ENCODE measurements around the gene PNPLA2.

PNPLA2 gene

DNA sequence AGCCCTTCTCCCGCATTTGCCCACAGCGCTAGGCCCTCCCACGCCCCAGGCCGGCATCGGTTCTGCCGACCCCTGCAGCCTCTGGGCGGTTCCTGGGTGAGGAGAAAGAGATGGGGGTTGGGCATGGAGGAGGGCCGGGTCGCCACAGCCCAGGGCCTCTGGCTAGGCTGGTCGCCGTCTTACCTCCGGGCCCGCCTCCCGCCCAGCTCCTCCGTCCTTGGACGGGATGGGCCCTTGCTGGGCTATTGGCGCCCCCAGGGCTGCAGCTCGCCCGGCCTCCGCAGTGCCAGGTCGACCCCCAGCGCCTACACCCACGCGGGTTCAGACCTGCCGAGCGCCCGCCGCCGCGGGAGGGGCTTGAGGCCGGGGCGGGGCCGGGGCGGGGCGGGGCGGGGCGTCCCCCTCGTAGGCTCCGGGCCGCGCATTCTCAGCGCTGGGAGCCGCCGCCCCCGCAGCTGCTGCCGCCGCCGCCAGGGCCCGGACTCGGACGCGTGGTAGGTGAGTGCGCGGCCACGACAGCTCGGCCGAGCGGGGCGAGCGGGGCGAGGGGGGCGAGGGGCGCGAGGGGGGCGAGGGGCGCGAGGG, 13.9 kb downstream of the PNPLA2 start, which contains the start of gene CD151:
Gene CD151 (plus strand): TSS at position 424 of the 585 bp plus-strand sequence. CDS start 3,118 bp downstream, outside the sequence.
- peak in 1 of 2 donors; percentile 69 for DNase-seq

DNA sequence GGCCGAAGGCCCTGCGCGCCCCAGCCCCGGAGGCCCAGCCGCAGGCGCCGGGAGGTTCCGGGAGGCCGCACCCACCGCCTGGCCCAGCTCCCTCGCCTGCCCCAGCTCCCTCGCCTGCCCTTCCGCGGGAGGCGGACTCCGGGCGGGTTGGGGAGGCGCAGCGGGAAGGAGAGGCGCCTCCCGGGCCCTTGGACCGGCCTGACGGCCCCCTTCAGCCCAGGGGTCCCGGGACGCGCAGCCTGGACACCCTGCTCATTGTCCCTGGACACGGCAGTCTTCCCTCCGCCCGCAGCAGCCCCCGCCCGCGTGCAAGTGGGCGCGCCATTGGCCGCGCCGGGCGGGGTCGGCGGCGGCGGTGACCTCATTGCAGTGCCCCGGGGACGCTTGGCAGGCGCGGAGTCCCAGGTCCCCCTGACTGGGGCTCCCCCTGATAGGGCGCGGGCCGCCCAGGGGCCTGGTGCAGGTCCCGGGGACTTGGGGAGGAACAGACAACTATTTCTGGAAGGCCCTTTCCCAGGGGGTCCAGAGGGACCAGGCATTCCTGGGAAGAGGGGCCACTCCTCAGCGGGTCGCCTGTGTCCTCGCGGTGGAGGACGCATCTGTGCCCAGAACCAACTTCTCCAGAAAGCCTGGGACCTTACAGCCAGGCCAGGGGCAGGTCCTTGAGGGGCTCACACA, 14.5 kb downstream of the PNPLA2 start:
- DNase-seq: no peak

- DNase-seq: no peak
These were observed 15.2 kb downstream of the PNPLA2 start for GRCh38 chr11:833849-834311.

DNA sequence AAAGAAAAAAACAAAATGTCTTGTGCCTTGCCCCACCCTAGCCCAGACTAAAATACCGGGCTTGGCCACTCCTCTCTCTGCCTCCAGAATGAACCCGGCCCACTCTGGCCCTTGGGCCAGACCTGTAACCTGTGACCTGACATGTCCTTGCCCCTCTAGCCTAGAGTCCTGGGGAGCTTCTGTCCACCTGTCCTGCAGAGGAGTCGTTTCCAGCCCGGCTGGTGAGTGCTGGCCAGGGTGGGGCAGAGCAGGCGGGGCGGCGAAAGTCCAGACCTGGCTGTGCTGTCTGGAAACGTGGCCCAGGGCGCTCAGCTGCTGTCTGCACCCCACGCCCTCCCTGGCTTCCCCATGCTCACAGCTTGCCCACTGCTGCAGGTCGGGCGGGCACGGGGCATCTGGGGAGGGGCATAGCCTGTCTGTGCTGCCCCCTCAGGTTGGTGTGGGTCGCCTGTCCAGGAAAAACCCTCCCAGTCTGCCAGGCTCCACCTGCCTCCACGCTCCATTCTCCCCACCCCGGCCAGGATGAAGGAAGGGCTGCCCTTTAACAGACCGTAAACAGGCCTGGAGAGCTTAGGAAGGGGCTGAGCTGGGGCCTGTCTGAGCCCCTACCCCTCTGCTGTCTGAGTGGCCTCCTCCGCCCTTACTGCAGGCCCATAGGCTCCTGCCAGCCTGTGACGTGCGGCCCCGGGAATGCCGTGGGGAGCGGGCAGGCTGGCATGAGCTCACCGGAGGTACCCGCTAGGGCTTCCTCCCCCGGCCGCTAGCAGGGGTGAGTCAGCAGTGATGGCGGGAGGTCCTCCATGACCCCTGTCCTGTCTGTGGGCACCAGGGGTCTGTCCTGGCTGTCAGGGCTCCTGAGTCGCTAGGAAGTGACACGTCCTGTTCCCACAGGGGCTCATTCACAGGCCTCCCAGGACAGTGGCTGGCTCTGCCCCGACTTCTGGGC, 15.9 kb downstream of the PNPLA2 start:
- DNase-seq: no peak

GRCh38 chr11:836274-836673, 17.6 kb downstream of the PNPLA2 start:
- DNase-seq: no peak

DNA sequence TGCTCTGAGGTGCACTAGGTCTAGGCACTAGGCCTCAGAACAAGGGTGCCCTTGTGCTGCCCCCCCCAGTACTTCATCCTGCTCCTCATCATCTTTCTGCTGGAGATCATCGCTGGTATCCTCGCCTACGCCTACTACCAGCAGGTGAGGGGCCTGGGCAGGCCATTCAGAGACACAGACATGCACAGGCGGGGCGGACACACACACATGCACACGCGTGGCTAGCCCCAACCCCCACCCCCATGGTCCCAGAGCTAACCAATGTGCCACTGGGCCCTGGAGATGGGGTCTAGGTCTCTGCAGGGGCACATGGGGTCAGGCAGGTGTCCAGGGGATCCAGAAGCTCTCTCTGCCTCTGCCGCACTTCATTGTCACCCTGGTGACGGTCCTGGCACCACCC, 18.0 kb downstream of the PNPLA2 start:
- DNase-seq: no peak

- no peak for DNase-seq
These were observed 18.7 kb downstream of the PNPLA2 start for GRCh38 chr11:837189-837989.

DNA sequence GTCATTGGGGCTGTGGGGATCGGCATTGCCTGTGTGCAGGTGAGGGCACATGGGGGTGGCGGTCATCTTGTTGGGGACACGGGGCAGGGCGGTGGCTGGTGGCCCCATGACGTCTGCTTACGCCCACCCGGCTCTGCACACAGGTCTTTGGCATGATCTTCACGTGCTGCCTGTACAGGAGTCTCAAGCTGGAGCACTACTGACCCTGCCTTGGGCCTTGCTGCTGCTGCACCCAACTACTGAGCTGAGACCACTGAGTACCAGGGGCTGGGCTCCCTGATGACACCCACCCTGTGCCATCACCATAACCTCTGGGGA, 19.2 kb downstream of the PNPLA2 start:
- no peak for DNase-seq

- DNase-seq: no peak
These were observed 19.9 kb downstream of the PNPLA2 start for GRCh38 chr11:838441-839279.

DNA sequence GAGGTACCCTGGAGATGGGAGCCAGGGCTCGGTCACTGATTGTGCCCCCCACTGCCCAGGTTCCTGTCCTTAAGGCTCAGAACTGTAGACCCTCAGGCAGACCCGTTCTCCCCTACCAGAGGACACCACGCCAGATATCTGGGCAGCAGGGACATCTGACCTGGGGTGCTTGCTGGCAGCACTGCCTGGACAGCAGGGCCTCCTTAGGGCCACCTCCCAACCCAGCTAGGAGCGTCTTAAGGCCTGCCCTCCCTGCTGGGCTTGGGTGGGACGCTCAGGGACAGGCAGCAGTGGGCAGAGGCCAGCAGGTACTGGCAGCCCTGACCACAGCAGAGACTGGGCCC, 20.5 kb downstream of the PNPLA2 start:
- DNase-seq: no peak

GRCh38 chr11:839875-840617, 21.3 kb downstream of the PNPLA2 start:
- no peak for DNase-seq

- DNase-seq: no peak
These were observed 23.3 kb downstream of the PNPLA2 start for GRCh38 chr11:841981-842369.

DNA sequence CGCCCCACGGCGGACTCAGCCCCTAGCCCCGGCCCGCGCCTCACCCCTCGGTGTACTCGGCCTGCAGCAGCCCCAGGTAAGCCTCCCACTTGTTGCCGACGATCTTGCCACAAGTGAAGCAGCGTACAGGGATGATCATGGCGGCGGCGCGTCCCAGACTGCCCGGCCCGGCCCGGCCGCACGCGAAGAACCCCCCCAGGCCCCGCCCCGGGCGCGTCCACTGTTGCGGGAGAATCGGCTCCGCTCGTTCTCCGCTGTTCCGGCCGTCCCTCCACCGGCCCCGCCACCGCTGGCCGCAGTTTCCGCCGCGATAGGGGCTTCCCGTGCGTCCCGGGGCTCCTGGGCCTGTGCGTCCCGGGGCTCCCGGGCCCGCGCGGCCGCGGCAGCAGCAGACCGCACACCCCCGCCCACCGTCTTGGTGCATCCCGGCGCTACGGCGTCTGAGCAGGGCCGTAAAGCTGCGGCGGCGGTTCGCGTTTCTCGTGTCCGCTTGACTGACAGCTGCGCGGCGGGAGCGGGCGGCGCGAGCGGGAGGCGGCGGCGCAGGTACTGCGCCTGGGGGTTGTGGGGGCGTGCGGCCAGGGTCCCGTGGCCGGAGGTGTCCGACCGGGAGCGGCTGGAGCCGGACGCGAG, 23.8 kb downstream of the PNPLA2 start, which contains the start of the genes POLR2L and TSPAN4:
Gene POLR2L (minus strand): TSS at position 160 of the 633 bp plus-strand sequence. CDS start 21 bp downstream, at position 139.
Gene TSPAN4 (plus strand): TSS at position 483 of the 633 bp plus-strand sequence. CDS start 7,453 bp downstream, outside the sequence.
- DNase-seq: peak; percentile 92 to 93

DNA sequence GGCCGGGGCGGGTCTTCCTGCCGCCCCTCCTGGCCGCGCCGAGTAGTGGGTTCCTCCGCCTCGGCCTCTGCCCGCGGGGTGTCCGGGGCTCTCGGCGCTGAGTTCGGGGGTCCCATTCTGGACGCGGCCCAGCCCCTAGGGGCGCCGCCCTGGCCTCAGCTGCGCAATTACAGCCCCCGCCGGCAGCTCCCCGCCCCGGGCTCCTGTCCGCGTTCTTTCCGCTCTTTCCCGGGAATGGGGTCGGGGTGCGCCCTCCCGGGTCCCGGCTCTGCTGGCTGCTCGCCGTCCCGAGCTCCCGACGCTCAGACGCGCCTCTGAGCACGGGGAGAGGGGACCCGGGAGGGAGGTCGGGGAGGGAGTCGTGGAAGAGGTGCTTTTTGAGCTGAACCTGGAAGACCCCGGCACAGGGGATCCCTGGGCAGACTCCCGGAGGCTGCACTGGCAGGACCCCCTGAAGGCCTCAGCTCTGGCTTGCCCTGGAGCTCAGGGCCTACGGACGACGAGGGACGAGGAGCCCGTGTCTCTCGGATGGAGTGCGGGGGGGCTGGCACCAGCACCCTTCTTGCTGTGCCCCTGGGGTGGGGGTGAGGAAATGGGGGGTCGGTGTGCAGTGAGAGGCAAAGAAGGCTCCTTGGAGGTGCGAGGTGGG, 24.5 kb downstream of the PNPLA2 start:
- no peak for DNase-seq

DNA sequence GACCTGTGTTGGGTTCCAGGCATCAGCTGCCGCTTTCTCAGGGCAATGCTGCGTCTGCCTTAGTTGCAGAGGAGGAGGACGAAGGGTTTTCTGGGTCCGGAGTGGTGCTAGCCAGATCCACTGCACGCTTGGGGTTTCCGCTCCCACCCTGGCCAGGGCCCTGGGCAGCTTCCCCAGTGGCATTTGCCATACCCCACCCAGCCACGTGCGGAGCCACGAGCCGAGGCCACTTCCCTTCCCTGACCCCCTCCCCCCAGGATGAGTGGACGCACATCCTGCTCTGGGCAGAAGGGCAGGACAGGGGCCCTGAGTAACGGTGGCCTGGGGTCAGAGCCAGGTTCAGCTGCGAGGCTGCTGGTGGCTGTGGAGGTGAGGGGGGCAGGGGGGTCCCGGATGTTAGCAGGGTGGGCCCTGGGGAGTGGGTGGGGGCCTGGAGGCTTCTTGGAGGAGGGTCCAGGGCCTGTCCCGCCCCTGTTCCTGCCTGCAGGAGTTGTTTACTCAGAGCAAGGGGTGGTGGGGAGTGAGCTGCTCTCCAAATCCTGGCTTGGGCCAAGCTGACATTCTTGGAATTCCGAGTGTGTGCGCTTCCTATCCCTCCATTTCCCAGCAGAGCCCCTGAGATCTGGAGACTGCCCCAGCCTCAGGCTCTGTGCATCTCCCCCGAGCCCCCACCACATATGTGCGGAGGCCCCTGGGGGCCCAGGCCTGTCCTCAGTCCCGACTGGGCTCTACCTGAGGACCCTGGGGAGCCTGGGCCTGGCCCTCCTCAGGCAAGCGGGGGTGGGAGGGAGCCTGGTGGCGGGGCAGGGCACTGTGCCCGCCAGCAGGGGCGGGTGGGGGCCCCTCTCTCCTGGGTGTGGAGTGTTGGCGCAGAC, 25.3 kb downstream of the PNPLA2 start:
- DNase-seq: no peak

GRCh38 chr11:844693-845644, 26.3 kb downstream of the PNPLA2 start:
- no peak for DNase-seq

GRCh38 chr11:845872-846495, 27.3 kb downstream of the PNPLA2 start:
- no peak for DNase-seq
